GM19372 (cell line): ENCODE measurements around the gene SUPT20H.
"Not testable (repeated sequence)": the region's sequence is repeated elsewhere in the genome, so short reads cannot be mapped to it uniquely, and the experiment has no call there.

Experiments used
- ATAC-seq: cut with Tn5 transposase; IDR thresholded peaks from one replicate; pipeline ENCODE4 v1.9.1; 2021; ENCODE audit warnings: mild to moderate bottlenecking, low read depth, moderate library complexity; ENCODE audit not compliant: unreplicated experiment

Gene SUPT20H

DNA sequence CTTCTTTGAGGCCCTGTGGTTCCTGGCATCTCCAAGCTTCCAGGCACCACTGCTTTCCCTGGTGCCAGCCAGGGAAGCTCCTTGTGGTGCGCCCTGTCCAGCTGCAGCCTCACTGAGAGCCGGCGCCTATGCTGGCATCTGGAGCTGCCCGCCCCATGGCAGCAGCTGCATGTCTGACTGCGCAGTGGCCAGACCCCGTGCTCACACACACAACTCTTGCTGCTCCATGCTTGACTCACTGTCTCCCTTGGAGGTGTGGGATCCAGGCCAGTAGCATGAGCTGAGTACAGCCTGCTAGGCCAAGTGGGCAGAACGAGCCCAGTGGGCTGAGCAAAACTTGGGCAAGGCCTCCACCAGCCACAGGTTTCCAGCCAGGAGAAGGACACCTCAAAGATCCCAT is 11.5 kb upstream of the SUPT20H start:
- ATAC-seq: no peak

DNA sequence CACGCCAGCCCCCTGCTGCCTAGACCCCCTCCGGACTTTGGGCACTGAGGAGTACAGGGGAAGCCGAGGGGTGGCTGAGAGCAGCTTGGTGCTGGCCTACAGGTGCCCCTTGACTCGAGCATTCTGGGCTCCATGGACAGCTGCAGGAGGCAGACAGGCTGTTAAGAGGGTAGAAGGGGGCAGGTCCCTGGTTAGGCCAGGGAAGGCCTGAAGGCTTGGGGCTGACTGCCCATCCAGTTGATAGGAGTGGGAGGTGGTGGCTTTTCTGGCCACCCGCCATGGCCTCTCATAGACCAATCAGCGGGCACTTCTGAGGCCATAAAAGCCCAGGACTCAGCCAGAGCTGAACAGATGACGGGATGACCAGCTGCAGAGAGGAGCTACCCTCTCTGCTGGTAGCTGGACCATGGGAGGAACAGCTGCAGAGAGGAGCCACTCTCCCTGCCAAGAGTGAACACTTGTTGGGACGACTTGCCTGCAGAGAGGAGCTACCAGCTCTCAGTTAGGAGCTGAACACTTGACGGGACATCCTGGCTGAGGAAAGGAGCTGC is 10.7 kb upstream of the SUPT20H start:
- ATAC-seq: no peak

DNA sequence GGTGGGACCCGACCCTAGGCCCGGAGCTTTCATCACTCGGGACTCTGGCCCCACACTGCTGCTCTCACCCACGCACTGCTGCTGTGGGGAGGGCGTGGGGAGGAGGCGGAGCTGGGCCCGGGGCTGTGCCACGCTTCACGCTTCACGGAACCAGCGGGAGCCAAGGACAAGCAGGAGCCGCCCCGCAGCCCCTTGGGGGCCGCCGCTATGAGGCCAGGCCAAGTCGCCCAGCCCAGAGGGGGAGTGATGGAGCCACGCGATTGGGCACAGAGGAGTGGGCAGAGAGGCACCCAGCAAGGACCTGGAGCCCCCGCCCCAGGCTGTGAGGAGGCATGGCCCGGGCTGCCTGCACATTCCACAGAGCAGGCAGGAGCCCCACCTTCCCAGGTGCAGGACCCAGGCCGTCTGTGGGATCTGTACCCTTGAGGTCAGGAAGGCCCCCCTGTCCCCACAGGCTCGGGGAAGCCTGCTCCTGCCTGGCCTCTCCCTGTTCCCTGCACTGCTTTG is 10.2 kb upstream of the SUPT20H start:
- no peak for ATAC-seq

DNA sequence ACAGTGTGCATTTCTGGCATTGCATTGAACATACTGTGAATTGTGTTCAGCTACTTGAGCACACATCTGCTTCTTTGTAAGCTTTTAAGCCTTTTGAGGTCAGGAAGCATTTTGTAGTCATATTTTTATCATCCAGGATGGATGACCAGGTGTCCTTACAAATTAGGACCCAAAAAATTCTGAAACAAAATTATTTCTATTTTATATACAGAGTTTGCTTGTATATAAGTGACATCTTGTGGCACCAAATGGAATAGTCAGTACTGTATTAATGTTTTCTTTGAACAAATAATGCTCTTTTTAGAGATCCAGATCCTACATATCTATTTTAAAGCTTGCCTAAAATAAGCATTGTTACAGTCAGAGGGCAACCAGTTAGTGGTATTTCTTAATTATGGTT is 9.5 kb upstream of the SUPT20H start:
- no peak for ATAC-seq

DNA sequence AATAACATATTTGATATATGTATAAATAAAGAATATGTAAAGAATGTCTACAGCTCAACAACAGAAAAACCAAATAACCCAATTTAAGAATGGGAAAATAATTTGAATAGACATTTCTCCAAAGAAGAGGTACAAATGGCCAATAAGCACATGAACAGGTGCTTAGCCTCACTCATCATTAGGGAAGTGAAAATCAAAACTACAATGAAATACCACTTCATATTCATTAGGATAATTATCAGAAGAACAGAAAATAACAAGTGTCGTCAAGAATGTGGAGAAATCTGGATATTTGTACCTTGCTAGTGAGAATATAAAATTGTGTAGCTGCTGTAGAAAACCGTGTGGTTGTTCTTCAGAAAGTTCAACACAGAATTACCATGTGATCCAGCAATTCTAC is 8.4 kb upstream of the SUPT20H start:
- ATAC-seq: no peak

DNA sequence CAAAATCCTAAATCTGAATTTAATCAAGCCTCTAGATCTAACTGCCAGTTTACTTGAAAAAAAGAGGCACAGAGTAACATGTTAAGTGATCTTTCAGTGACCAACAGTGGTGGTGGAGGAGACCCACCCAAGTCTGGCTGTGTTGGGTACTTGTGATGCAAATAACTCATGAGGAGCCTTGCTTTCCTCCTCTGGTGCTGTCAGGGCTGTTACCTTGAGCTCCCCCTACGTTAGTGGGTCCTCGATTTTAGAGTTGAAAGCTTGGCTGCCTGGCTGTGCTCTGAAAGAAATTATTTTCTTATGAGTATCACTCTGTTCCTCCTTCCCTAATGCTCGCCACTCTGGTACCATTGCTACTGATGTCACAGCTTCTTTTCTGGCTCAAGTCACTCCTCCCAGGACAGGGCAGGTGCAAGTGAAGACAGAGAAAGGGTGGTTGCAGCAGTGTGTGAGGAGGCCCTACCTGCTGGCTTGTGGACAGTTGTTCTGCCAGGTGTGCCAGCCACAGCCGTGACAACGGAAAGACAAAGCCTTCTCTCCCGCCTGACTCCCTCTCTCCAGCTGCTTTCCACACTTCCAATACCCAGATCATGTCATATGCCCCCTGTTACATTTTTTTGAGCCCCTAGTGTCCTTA is 6.5 kb upstream of the SUPT20H start:
- no peak for ATAC-seq

DNA sequence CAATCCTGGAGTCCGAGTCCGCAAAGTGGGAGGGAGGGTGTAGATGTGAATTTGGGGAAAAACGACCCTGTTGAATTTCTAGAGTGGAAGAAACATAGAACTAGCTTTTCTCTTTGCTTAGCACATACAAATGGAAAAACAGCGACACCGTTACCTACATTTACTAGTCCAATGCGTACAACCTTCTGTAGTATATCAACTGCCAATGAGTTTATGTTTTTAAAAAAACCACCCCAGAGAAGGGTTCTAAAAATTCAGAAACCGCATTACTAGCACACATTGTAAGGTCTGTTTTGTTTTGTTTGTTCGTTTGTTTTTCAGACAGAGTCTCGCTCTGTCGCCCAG is 332 bp upstream of the SUPT20H start:
- peak; percentile 20 for ATAC-seq

DNA sequence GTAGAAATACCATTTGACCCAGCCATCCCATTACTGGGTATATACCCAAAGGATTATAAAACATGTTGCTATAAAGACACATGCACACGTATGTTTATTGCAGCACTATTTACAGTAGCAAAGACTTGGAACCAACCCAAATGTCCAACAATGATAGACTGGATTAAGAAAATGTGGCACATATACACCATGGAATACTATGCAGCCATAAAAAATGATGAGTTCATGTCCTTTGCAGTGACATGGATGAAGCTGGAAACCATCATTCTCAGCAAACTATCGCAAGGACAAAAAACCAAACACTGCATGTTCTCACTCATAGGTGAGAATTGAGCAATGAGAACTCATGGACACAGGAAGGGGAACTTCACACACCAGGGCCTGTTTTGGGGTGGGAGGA is 3.3 kb downstream of the SUPT20H start:
- ATAC-seq: not testable (repeated sequence)

DNA sequence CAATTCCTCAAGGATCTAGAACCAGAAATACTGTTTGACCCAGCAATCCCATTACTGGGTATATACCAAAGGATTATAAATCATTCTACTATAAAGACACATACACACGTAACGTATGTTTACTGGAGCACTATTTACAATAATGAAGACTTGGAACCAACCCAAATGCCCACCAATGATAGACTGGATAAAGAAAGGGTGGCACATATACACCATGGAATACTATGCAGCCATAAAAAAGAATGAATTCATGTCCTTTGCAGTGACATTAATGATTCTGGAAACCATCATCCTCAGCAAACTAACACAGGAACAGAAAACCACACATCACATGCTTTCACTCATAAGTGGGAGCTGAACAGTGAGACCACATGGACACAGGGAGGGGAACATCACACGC is 6.4 kb downstream of the SUPT20H start:
- not testable (repeated sequence) for ATAC-seq

DNA sequence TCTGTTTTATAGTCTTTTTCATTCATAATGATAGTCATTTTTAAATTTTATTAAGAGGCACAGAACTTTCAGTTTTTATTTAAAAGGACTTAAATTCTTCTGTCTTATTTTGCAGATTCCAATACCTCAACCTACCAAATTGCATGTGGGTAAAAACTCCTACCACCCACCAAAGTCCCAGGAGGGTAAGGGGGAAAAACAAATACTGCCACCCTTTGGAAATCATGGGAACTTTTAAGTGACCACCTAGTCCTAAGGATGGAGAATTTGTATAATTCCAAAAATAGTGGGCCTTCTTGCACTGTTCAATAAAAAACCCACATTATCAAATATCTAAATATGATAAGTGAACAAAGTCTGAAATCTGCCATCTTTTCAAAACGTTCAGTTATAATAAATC is 9.7 kb downstream of the SUPT20H start:
- no peak for ATAC-seq

DNA sequence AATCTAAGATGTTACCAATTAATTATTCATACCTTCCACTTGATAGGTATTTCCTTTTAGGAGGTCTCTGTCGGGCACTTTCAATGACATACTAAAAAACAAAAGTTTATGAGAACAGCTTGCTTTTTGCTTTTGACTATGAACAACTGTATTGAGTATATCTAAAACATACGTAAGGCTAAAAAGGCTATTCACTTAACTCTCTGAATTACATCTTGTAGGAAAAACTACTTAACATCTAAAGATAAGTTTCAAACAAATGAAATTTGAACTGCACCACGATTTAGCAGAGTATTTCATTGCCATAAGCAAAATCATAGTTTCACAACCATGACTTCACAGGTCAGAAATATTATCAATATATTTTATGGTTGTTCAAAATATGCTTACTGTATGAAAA is 11.6 kb downstream of the SUPT20H start:
- ATAC-seq: no peak

DNA sequence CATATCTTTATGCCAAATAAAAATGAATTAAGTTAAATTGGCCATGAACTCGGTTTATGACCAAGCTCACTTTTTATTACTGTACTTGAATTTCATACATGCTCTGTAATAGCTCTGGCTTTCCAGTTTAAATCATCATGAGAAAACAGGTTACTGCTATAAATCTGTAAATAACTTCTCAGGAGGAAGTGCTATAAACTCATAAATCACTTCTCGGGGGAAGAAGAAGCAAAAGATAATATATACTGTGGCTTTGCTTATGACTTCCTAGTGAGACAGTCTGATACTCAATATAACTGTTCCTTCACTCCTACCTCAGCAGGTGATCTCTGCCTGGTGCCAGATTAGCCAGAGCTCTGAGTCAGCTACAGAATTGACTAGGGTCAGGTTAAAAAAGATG is 12.5 kb downstream of the SUPT20H start:
- ATAC-seq: no peak

DNA sequence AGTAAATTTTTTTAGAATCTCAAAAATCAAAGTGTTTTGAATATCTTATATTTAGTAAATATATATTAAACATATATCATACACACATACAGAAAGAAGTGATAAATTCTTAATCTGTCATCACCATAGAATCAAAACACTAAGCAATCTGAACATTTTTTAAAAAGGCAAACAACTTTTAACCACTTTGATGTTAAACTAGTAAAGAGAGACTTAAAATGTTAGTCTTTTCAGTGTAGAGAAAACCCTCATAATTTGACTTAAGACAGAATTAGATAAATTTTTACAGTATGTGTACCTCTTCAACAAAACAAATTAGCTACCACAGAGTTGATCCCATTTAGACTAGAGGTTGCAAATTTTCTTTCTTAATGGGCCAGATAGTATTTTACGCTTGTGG is 13.4 kb downstream of the SUPT20H start:
- no peak for ATAC-seq

DNA sequence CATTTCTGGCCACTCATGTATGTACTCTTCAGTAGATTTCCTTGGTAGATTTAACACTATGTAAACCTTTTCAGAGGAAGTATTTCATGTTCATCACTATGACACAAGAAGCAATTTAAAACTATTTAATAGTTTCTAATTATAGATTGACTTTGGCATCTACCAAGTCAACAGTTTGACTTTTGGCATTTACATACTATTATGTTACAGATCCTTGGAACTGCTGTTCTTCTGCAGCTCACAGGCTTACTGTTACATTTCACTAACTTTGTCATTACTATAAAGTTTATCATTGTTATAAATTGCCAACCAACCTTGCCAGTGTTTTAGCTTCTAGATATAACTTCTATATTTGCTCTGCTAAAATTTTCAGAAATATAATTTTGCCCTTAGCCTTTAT is 18.7 kb downstream of the SUPT20H start:
- no peak for ATAC-seq

DNA sequence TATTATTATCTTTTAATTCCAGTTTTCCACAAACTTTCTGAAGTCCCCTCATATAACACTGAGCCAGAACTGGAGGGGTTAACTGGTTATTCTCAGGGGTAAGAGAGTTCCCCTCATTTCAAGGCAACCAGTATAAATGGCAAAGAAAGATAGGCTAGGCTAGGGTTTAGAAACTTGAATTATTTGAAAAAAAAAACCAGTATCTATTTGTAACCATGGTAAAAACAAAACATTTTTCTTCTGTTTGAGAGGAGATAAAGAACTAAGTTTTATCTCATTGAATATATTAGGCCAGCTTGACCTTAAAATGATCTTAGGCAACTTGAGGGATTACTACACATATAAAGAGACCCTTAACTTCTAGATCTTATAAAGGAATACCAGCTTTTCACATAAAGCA is 19.6 kb downstream of the SUPT20H start:
- ATAC-seq: no peak

DNA sequence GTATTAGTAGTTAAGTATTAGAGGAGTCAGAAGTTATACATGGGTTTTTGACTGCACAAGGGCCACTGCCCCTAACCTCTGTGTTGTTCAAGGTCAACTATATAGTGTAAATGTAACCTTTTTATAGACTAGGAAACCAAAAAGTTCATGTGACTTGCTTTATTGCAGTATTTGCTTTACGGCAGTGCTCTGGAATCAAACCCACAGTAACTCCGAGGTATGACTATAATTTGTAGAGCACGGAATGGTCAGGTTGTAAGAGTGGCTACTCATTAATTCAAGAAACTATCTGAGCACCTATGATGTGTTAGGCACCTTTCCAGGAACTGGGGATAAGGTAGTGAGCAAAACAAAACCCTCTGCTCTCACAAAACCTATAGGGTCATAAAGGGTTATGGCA is 22.2 kb downstream of the SUPT20H start:
- no peak for ATAC-seq

DNA sequence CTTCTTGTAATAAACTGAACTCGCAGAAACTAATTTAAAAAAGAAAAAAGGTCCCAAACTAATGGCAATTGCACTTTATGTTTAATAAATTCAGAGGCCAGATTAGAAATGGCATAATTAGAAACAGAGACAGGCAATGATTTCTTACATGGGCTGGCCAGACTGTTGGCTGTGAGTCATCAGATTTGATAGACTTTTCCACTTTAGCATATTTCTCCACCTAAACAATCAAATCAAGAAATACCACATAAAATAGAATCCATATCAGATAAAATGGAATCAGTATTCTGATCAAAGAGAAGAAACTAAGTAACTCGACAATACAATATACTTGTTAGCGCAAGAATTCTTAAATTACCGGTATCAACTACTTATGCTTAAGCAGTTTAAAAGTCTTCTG is 29.9 kb downstream of the SUPT20H start:
- no peak for ATAC-seq

DNA sequence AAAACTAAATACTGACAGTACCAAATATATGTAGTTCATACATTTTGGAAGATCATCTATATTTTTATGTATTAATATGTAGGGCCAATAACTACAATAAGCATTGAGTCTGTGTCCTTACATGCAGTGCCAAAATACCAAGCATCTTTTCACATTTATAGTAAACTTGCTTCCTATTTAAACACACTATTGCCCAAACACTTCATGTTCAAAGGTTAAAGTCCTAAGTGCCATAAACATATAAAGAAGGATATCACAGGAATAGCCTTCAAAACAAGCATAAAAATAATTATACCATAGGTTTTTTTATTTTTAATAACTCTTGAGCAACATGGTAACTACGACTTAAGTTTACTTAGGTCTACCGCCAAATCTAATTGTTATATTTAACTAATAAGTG is 31.8 kb downstream of the SUPT20H start:
- no peak for ATAC-seq

DNA sequence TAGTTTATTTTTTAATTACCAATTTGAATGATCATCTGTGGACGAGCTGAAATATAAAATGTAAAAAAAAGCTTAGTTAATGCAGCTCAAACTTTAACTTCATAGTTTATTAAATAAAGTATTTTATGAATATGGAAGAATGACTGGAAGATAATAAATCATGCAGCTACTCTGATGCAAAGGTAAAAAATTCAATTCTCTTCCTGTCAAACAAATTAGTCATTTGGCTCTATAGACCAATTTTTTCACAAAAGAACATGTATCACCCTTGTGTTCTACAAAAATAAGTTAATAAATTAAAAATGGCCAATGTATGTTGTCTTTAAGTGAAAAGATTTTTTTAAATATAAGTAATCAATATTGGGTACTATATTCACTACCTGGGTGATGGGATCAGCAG is 32.7 kb downstream of the SUPT20H start:
- no peak for ATAC-seq

DNA sequence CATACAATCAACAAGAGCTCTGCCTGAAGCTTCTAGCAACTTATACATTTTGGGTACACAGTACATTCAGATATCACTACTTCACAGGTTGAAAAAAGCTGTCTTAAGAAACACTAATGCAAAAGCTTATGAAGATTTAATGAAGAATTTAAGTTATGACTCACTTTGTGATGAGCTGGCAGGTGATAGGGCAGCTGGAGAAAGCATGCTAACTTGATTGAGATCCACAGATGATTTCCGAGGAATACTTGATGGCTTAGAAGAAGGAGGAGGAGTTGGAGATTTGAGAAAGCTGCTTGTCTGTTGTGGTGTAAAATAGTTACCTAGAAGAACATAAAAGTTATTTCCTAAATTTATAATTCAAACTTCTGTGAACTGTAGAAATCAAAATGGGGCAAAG is 35.6 kb downstream of the SUPT20H start:
- ATAC-seq: no peak

DNA sequence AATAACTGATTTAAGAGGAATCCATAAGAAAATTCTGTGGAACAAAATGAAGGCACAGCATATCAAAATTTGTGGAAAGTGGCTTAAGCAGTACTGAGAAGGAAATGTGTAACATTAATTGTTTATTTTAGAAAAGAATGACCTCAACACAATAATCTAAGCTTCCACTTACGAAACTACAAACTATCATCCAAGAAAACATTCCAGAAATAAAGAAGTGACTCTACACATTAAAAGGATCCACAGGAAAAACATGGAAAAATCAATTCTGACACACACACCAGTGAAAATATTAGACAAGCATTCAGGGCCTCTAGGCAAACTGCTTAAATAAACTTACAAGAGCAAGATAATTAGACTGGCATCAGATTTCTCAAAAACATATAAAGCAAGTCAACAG is 44.9 kb downstream of the SUPT20H start:
- ATAC-seq: no peak

DNA sequence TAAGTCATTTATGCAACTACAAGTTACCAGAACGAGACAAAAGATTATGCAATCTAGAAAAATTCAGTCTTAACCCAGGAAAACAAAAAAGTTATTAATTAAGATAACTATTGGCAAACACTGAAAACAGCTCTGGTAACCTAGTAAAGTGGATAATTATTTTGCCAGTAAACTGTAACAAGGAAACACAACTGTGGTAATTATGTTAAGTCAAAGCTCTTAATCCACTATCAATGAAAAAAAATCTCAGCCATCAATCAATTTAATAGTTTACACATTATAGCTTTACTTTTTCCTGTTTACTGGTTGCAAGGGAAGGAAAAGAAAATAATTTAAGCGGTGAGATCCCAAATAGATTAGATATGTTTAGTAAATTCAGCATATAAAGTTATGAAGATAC is 47.7 kb downstream of the SUPT20H start:
- ATAC-seq: no peak

DNA sequence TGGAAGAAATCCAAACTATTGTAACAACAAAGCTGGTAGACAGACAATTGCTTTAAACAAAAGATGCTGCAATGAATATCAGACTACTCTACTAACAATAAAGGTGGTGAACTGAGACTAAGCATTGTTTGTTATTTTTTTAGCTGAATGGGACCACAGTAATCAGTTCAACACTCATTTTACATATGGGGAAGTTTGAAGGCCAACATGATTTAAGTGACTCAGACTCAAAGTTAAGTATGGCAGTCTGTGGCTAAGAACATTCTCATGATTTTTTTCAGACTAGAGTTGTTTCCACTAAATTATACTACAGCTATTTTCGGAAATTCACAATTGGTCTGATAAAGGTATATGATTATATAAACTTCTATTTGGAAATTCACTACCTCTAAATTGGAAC is 48.5 kb downstream of the SUPT20H start:
- ATAC-seq: no peak
